ENCODE data around the gene ME3.

GRCh38 chr11:86438685-86439084 is 233.7 kb downstream of the ME3 start:
- TF ChIP-seq EZH2 (IDR thresholded peaks at IDR 0.05; ENCODE audit: insufficient read depth, poor library complexity, severe bottlenecking) (no peak), EZH2phosphoT487 (IDR thresholded peaks at IDR 0.05; ENCODE audit: insufficient read depth, low read depth) (no peak)

Data from GM23248 (cell line).